ENCODE data around the gene RHOH.

RHOH gene

DNA sequence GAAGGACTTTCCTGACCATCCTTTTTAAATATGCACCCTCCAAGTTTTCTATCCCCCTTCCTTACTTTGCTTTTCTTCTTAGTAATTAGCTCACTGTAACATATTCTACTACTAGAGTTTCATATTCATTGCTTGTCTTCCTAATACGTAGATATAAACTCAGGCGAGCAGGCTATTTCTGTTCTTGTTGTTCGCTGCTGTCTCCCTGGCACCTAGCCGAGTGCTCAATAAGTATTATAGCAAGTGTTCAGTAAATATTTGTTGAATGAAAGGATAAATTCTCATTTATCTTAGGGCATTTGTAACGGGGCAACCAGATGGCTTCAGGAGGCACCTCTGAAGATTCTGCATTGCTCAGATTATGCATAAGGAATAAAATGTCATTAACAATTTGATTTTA lies 6.8 kb upstream of the RHOH start:
- no peak for DNase-seq (ENCODE audit: low spot score)

DNA sequence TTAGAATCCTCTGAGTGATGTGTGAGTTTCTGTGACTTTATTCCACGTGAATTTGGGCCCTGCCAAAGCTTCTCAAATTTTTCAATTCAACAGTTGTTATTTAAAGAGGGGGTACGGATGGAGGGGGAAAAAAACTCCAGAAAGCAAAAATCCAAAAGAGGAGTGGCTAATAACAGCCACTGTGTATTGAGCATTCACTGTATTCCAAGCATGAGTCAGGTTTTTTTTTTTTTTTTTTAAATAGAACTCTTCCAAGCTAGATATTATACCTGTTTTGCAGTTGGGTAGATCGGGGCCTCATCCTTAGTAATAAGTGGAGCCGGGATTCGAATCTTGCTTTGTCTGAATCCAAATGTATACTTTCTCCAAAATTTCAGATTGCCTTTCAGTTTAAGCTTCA lies 6.4 kb upstream of the RHOH start:
- DNase-seq (ENCODE audit: low spot score): no peak

DNA sequence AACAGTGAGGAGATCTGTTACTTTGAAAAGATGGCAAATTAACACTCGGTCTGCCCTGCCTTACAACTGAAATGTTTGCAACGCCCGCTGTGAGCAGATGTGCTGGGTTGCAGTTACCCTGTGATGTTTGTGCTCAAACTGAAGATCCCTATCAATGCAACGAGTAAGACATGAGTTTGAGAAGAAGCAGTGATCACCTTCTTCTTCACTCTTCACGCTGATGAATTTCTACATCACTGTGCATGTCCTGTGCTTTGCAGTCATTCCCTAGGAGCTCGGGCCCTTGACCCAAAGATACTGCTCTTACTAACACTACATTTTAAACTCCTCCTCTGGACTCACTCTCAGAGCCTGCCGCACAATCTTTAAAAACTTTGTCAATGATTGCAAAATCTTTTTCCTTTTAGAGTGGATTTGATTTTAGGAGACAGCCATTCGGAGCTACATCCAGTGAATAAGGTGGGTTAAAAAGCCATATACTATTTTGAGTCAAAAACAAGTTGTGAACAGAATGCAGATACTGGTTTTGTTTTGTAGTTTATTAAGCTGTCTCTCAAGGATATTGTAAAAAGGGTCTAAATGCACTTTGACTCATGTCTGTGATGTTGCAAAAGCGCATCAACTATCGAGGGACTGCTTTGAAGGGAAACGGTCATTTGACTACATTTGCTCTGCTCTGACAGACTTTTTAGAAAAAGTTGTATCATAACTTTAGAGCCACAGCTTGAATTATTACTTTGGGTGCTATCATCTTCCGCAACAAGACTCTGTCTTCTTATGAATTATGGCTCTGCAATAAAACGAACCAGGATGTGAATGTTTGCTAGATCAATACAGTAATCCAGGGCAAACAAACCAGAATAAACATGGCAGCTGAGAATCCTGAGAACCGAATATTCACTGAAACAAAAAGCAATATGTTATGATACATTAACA lies 5.7 kb upstream of the RHOH start:
- DNase-seq (ENCODE audit: low spot score): no peak

DNA sequence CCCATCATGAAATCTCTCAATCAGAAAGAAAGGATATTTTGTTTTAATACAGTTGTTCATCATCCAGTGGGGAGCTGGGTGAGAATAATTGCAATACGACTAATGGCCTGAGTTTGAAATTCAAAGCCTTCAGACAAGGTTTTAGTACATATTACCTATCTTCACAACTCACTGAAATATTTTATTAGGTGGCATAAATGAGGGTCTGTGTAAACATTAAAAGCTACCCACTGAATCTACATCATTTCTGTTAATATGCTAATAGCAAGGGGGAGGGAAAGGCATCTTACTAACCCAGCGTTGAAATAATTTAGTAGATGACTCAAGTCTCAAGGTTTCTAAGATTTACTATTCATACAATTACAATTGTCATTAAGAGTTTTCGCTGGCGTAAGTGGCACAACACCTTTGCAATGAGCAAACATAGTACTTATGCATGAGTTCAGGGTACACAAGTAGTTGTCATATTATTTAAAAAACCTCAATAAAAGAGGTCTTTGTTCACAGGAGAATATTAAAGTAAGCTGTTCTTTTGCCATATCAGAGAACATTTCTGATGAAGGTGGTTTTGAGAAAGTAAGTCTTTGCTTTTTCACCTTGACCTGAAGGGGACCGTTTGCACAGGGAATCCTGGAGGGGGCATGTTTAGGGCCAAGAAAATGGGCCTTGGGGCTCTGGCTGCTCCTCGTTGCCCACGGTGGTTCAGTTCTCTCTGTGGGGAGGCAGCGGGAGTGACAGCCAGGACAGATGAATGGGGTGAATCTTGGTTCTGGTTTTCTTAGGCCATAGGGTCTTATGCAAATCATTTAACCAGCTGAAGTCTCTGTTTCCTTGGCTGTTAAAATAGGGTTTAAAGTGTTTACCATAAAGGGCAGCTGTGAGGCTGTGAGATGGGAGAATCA lies 4.5 kb upstream of the RHOH start:
- DNase-seq (ENCODE audit: low spot score): no peak

DNA sequence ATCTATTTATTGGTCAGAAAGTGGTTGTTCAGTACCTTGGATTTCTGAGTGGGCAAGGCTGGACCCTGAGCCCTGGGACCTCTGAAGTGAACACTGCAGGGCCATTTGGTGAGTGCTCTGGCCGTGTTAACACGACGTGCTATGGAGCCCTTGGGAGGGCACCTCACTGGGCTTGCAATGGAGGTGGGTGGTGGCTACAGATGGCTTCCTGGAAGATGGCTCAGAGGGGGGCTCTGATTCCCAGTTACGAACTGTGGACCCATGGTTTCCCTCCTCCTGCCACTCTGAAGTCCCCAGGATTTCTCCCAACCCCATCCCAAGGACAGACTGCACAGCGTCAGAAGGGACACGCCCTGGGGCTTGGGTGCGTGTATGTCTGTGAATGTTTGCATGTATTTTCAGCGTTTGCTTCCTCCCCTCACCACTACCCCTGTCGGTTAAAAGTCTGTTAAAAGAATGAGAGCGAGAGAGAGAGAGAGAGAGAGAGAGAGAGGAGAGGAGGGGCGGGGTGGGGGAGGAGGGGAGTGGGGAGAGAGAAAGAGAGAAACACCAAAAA lies 3.7 kb upstream of the RHOH start:
- DNase-seq (ENCODE audit: low spot score): no peak

DNA sequence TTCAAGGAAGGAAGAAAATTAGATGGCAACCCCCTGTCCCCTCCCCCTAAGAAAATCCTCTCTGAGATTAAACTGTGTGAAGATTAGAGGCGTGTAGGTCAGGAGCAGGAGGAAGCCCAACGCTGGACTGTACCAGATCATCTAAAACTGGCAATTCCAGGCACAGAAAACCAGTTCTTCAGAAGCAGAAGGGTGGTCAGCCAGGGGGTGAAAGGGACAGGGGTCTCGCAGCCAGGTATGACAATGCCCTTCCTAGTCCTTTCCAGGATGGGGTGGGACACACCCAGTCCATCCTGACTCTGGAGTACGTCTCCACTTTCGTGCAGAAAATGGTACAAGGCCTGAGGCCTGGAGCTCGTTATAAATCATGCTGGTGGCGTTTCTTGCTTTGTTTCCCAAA lies 3.3 kb upstream of the RHOH start:
- no peak for DNase-seq (ENCODE audit: low spot score)

DNA sequence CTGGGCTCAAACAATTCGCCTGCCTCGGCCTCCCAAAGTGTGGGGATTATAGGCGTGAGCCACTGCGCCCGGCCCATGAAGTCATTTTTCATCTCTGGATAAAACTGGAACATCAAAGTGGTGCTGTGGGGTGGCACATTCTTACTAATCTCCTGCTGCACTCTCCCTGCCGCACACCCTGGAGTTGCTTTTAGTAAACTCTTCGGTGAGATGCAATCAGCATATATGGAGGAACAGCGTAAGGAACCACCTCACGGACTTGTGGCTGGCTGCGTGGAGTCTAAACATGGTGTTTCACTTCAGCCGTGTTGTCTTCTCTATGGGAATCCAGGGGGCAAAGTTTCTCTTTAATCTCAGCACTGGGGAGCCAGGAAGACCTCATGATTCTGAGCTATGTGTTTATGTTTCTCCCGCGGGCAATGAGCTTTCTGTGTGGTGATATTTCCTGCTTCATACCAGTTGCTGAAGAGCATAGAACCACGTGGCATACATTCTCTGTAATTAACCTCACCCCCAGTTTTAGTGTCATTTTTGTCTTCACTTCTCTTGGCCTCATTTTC lies 2.1 kb upstream of the RHOH start:
- no peak for DNase-seq (ENCODE audit: low spot score)

DNA sequence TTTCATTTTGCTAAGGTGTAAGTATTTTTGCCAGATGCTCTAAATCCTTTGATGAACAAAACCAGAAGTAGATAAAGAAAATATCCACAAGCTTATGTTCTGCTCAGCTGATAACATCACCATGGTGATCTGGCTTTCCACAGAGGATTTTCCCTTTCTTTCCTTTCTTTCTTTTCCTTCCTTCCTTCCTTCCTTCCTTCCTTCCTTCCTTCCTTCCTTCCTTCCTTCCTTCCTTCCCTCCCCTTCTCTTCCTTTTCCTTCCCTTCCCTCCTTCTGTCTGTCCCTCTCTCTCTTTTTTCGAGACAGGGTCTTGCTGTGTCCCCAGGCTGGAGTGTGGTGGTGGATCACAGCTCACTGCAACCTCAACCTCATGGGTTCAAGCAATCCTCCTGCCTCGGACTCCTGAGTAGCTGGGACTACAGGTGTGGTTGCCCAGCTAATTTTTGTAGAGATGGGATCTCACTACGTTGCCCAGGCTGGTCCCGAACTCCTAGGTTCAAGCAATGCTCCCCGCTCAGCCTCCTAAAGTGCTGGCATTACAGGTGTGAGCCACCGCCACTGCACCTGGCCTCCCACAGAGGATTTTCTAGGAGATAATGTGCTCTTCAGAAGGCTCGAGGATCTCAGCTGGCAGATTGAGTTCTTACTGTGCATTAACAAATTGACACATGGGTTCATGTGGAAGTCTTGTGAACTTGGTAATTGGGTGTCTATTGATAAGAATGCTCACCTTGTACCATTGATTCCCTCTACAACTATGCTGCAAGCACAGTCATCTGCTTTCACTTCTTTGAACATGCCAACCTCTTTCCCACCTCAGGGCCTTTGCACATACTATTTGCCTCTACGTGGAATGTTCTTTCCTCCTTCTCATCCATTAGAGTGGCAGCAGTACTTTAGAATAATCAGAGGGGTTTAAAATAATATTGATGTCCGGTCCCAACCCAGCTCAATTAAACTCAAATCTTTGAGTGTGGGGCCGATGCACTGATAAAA lies 1.4 kb upstream of the RHOH start:
- DNase-seq (ENCODE audit: low spot score): no peak

DNA sequence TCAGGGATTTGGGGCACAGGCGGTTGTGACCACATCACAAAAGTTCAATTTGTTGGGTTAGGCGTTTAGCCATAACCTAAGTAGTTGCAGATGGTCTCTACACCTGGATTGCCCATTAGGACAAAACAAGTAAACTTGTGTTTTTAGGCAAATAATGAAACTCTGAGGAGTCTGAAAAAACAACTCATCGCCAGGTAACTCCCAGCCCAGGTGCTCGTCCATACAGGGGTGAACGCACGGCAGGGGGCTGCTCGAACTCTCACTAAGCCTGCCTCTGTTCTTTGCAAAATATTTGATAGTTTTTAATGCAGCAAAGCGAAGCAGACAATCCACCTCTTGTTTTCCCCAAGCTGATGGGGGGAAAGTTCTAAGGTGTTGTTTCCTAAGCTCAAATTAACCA lies 559 bp upstream of the RHOH start:
- DNase-seq (ENCODE audit: low spot score): no peak

DNA sequence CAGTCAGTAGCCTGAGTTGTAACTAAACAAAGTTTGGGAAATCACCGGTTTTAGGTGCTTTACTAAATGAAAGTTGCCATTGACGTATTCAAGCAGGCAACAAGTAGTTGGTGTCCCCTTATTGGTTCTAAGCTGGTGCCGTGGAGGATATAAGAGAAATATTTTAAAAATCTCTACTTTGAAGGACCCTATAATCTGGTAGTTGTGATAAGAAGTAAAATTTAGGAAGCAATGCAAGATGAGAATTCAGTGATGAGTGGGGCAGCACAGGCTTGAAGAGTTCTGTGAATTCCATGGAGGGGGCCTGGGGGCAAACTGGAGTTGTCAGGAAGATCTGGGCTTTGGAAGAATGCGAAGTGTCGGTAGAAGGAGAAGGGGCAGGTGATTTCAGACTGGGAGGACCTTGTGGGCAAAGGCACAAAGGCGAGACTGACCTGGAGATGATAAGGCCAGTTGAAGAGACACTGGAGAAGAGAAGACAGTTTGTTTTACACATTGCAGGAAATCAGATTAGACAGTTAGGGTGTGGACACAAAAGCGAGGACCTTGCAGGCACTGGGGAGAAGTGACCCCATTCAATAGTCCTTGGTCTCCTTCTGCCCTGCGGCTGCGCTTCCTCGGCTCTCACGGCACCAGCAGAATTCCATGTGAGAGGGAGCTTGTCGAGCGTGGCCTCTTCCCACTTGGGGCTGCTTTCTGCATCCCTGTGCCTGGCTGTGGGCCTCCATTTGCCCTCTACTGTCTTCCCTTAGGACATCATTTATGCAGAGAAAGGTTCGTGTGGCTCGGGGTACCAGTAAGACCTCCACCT lies 1.3 kb downstream of the RHOH start:
- DNase-seq (ENCODE audit: low spot score): no peak

DNA sequence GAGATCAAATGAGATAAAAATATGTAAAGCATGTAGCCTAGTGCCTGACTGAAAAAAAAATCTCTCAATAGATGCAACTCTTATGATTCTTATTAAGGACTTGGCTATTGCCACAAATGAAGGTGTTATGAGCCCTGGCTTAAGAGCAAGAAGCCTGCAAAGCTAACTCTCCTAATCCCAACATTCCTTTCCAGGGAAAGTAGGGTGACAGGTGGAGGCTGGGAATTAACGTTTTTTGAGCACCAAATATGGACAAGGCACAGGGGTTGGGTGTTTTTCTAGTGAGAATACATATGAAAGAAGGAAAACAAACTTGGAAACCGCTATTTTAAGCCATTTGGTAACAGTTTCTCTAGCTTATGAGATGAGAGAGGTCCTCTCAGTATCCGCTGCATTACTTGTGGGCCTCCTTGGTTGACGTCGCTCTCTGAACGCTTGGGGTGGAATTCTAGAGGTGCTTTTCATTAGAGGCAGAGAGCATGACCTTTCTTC lies 2.4 kb downstream of the RHOH start:
- DNase-seq (ENCODE audit: low spot score): no peak

DNA sequence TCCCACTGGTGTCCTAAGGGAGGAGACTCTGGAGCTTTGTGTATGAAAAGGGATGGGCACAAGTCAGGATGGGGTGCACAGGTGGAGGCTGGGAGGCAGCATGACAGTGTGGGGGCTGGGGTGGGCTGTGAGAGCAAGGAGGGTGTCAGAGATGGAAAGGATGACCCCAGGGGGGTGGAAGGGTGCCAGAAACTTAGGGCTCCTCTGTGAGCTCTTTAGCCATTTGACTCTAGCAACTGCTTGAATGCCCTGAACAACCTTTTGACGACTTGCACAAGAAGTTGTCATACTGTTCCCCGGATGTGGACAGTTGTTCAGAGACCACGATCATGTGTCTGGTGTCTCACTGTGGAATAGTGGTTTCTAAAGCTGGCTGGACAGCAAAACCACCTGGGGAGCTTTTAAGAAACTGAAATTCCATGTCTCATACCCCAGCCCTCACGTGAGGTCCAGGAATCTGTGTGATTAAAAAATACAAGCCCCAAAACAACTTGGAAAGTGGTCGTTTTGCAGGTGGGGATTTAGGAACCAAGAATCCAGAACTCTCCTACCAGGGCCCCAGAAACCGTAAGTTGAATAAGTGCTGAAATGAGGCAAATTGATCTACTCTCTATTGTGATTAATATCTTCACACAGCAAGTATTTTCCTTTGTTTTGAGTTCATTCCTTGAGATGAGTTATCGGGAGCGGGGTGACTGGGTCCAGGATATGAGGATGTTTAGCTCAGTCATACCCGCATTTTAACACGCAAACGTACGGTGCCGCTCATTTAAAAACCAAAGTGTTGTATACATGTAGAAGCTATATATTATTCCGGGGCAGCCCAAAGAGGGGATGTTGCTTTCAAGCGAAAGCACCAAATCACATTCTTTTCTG lies 3.4 kb downstream of the RHOH start:
- no peak for DNase-seq (ENCODE audit: low spot score)

DNA sequence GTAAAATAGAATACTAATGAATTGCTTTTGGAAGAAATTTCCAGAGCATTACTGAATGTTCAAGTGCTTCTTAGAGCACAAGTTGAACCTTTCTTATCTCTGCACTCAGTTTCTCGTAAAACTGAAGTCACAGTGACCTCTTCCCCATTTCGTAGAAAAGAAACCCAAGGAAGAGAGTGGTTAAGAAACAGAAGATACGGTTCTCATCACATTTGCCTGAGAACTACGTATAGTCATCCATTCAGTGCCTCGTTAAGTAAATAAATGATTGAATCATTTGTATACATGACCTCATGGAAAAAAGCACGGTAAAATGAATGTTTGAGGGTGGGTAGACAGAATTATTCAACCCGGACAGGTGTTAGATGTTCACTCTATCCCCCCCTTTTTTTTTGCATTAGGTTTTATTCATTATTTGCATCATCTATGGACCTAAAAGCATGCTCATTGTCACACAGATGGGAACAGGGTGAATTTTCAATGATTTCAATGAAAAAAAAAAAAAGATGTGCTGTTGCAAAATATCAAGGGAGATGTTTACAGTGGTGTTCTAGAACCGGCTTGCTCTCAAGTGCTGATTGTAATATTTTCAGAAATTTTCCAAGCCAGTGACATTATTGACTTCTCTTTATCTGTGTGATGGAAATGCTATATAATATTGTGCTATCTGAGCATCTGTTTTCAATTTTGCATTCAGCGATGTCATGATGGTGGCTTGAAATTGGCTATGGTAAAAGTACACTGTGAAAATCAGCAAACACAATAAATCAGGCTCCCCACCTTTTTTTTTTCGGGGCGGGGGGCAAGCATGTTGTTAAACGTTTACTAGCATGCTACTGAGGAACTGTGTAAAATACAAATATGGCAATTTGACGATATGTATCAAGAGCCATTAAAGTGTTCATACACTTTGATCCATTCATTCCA lies 4.3 kb downstream of the RHOH start:
- no peak for DNase-seq (ENCODE audit: low spot score)

DNA sequence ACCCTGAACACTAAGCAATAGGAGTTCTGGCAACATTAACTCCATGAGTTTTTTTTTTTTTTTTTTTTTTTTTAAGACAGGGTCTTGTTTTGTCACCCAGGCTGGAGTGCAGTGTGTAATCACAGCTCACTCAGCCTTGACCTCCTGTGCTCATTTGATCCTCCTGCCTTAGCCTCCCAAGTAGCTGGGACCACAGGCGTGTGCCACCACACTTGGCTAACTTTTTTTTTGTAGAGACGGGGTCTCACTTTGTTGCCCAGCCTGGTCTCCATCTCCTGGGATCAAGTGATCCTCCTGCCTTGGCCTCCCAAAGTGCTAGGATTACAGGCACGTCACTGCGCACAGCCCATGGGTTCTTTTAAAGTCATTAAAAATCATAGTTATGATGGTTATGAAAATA lies 5.1 kb downstream of the RHOH start:
- no peak for DNase-seq (ENCODE audit: low spot score)

DNA sequence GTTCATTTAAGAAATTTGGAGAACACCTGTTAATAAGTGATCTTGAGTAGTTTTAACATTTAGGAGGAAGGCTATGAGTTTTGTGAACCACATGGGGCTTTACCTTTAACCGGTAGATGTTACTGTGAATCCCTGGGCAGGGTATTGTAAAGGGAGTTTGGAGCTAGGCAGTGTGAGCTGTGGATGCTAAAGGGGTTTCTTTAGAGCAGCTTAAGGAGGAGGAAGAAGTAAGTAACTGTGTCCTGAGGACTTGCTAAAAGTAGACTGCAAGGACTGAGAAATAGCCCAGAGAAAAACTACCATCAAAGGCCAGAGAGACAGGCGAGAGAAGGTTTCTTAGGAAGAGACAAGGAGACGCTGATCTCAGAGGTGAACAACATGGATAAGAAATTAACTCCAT lies 5.6 kb downstream of the RHOH start:
- no peak for DNase-seq (ENCODE audit: low spot score)

DNA sequence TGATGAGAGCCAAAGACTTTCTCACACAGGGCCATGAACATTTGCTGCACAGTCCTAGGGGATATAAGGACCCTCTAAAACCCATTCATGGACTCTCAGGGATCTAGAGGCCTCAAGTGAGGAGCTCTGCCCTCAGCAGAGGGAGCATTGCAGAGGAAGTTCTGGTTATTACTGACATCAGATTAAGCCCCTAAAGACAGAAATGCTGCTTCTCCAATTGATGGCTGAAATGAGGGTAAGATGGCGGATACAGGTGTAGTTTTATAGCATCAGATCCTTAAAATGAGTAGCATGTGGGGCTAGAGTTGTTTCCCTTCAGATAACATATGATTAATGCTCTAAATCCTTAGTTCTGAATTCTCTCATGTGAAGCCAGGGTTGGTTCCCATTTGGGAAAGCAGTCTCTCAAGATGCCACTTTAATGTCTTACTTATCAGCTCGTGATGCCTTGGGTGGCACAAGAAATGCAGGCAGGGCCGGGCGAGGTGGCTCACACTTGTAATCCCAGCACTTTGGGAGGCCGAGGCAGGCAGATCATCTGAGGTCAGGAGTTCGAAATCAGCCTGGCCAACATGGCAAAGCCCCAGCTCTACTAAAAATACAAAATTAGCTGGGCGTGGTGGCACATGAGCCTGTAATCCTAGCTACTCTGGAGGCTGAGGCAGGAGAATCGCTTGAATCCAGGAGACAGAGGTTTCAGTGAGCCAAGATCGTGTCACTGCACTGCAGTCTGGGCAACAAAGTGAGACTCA lies 7.9 kb downstream of the RHOH start:
- no peak for DNase-seq (ENCODE audit: low spot score)
